Measurements from ENCODE around the gene ELOVL3.
"Not testable (repeated sequence)": the region's sequence is repeated elsewhere in the genome, so short reads cannot be mapped to it uniquely, and the experiment has no call there.

DNA sequence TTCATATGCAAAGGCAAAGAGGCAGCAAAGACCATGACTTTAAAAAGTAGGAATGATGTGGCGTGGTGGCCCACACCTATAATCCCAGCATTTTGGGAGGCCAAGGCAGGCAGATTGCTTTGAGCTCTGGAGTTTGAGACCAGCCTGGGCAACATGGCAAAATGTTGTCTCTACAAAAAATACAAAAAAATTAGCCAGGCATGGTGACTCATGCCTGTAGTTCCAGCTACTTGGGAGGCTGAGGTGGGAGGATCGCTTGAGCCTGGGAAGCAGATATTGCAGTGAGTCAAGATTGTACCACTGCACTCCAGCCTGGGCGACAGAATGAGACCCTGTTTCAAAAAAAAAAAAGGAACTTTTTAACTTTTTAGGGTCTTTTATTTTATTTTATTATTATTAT lies 26.4 kb downstream of the ELOVL3 start:
- TF ChIP-seq RBM22 (optimal IDR thresholded peaks at IDR 0.05; ENCODE audit: low read length); POLR2A (IDR thresholded peaks at IDR 0.05; ENCODE audit: insufficient read depth in 1 of 2, low read depth in 2 of 2, low read length in 2 of 2); JUN (CRISPR knock-in tag; IDR thresholded peaks at IDR 0.05); CREM (IDR thresholded peaks at IDR 0.05); CREM (CRISPR knock-in tag; IDR thresholded peaks at IDR 0.05): not testable (repeated sequence)

All from HepG2 (cell line).